Hematopoietic multipotent progenitor cell treated with erythropoietin and hydrocortisone succinate and interleukin-3 and kit ligand, for 8 days (in vitro differentiated cells): ENCODE results near the gene OLFM2.
"Not testable (repeated sequence)": the region's sequence is repeated elsewhere in the genome, so short reads cannot be mapped to it uniquely, and the experiment has no call there.

ENCODE experiments used
- DNase-seq: peaks from one replicate; pipeline ENCODE4 v3.0.0-alpha.2; 2015

The OLFM2 gene

GRCh38 chr19:9823816-9824215, 112.5 kb downstream of the OLFM2 start:
- no peak for DNase-seq

DNA sequence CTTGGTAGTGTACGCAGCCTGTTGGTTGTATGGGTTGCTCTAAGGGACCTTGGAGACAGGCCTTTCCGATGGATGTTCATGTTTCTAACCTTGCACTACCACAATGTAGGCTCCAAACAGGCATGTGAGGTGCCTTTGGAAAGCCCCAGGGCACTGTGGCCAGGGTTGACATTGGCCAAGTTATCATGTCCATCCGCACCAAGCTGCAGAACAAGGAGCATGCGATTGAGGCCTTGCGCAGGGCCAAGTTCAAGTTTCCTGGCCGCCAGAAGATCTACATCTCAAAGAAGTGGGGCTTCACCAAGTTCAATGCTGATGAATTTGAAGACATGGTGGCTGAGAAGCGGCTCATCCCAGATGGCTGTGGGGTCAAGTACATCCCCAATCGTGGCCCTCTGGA, 116.3 kb downstream of the OLFM2 start:
- DNase-seq: not testable (repeated sequence)

- DNase-seq: no peak
Observed at GRCh38 chr19:9819596-9819909, 116.8 kb downstream of the OLFM2 start.

- DNase-seq: peak; percentile 98
Observed at GRCh38 chr19:9818734-9819595, 117.3 kb downstream of the OLFM2 start, which contains the start of gene FBXL12. FBXL12 (minus strand) TSS chr19:9819079; CDS start chr19:9818813, 266 bp downstream.

GRCh38 chr19:9818175-9818733, 118.1 kb downstream of the OLFM2 start:
- no peak for DNase-seq

- no peak for DNase-seq
Observed at GRCh38 chr19:9811139-9811538, 125.2 kb downstream of the OLFM2 start.

GRCh38 chr19:9808855-9809824, 127.2 kb downstream of the OLFM2 start:
- DNase-seq: no peak

- DNase-seq: no peak
Observed at GRCh38 chr19:9806803-9807202, 129.5 kb downstream of the OLFM2 start.
